OCI-LY1 (cell line): ENCODE data around the gene TMEFF2.

Experiments used
- H2AFZ ChIP-seq: fragments of 200-600 bp; sonication (generic), shearing (Covaris generic); 2 replicates; pipeline ENCODE4 v1.6.0; 2014; ENCODE audit warnings: antibody characterized with exemption, mild to moderate bottlenecking, low read length
- H3F3A ChIP-seq: fragments of 200-600 bp; sonication (generic), shearing (Covaris generic); 2 replicates; pipeline ENCODE4 v1.6.0; 2014; ENCODE audit warnings: mild to moderate bottlenecking, antibody characterized with exemption, low read length, moderate library complexity; ENCODE audit not compliant: insufficient read depth
- H3K27ac ChIP-seq: fragments of 200-600 bp; sonication (generic); 2 replicates; pipeline ENCODE4 v1.5.1; 2014; ENCODE audit warnings: low read length, mixed run types, mild to moderate bottlenecking, low read depth; ENCODE audit not compliant: poor library complexity, severe bottlenecking
- H3K27me3 ChIP-seq: fragments of 200-600 bp; sonication (generic); 2 replicates; pipeline ENCODE4 v1.6.0; 2014; ENCODE audit warnings: antibody characterized with exemption, mild to moderate bottlenecking, low read length, moderate library complexity; ENCODE audit not compliant: insufficient read depth
- H3K36me3 ChIP-seq: fragments of 200-600 bp; sonication (generic); 2 replicates; pipeline ENCODE4 v1.6.1; 2014; ENCODE audit warnings: mild to moderate bottlenecking, antibody characterized with exemption, low read length, moderate library complexity, mixed read lengths; ENCODE audit not compliant: insufficient read depth
- H3K4me1 ChIP-seq: fragments of 200-600 bp; sonication (generic); 2 replicates; pipeline ENCODE4 v1.5.1; 2014; ENCODE audit warnings: mild to moderate bottlenecking, low read length, moderate library complexity; ENCODE audit not compliant: insufficient read depth, severe bottlenecking
- H3K4me2 ChIP-seq: fragments of 200-600 bp; sonication (generic), shearing (Covaris generic); 2 replicates; pipeline ENCODE4 v1.6.1; 2014; ENCODE audit warnings: low read length
- H3K4me3 ChIP-seq: fragments of 200-600 bp; sonication (generic); 2 replicates; pipeline ENCODE4 v1.5.1; 2014; ENCODE audit warnings: low read length, low read depth, mild to moderate bottlenecking, mixed read lengths; ENCODE audit not compliant: poor library complexity, severe bottlenecking
- H3K79me2 ChIP-seq: fragments of 200-600 bp; shearing (Covaris generic); 2 replicates; pipeline ENCODE4 v1.6.1; 2016; ENCODE audit warnings: mixed run types, low read length, mixed read lengths; ENCODE audit not compliant: insufficient read depth
- H3K9ac ChIP-seq: fragments of 200-600 bp; sonication (generic), shearing (Covaris generic); 2 replicates; pipeline ENCODE4 v1.6.1; 2014; ENCODE audit warnings: mild to moderate bottlenecking, low read length, mixed read lengths
- H3K9me2 ChIP-seq: fragments of 200-600 bp; sonication (generic), shearing (Covaris generic); 2 replicates; pipeline ENCODE4 v1.6.1; 2014; ENCODE audit warnings: low read depth, mild to moderate bottlenecking, low read length, mixed read lengths
- H3K9me3 ChIP-seq: fragments of 200-600 bp; shearing (Covaris generic); 2 replicates; pipeline ENCODE4 v1.6.1; 2014; ENCODE audit warnings: low read length, mixed read lengths
- H4K20me1 ChIP-seq: fragments of 200-600 bp; sonication (generic), shearing (Covaris generic); 2 replicates; pipeline ENCODE4 v1.6.0; 2016; ENCODE audit warnings: mild to moderate bottlenecking, low read length; ENCODE audit not compliant: insufficient read depth
- CTCF ChIP-seq: fragments of 200-600 bp; sonication (generic), shearing (Covaris generic); IDR thresholded peaks from 2 replicates; pipeline ENCODE4 v1.5.1; 2017; ENCODE audit warnings: mild to moderate bottlenecking, antibody characterized with exemption, low read length, moderate library complexity, mixed read lengths
- EZH2 ChIP-seq: fragments of 200-600 bp; sonication (generic), shearing (Covaris generic); IDR thresholded peaks from 2 replicates; pipeline ENCODE4 v1.8.0; 2017; ENCODE audit warnings: borderline replicate concordance, mixed run types, mild to moderate bottlenecking, antibody characterized with exemption, low read length, moderate library complexity, mixed read lengths

Gene TMEFF2

GRCh38 chr2:192038110-192038509 is 156.6 kb downstream of the TMEFF2 start:
- no peak for TF ChIP-seq EZH2
- no peak for TF ChIP-seq CTCF
- Histone ChIP-seq H3K4me2 (no peak overlapping the region), H3K4me1 (no peaks in the 10 kb centered on the region), H3K36me3 (no peaks in the 10 kb centered on the region), H3K9me3 (no peaks in the 10 kb centered on the region), H3K9me2 (no peaks in the 10 kb centered on the region), H3K79me2 (no peaks in the 10 kb centered on the region), H3K27me3 (no peaks in the 10 kb centered on the region), H4K20me1 (no peaks in the 10 kb centered on the region), H2AFZ (no peak overlapping the region), H3K27ac (no peak overlapping the region), H3F3A (no peaks in the 10 kb centered on the region), H3K9ac (no peak overlapping the region), H3K4me3 (no peak overlapping the region)

GRCh38 chr2:192035731-192036442 is 158.8 kb downstream of the TMEFF2 start:
- no peaks in the 10 kb centered on the region for H4K20me1 ChIP-seq
- no peak overlapping the region for H3K4me2 ChIP-seq
- H3K9me3 ChIP-seq: no peaks in the 10 kb centered on the region
- no peak overlapping the region for H2AFZ ChIP-seq
- H3K27ac ChIP-seq: no peak overlapping the region
- TF ChIP-seq EZH2 (no peak), CTCF (no peak)
- no peaks in the 10 kb centered on the region for H3K36me3 ChIP-seq
- no peak overlapping the region for H3K9ac ChIP-seq
- H3K27me3 ChIP-seq: no peaks in the 10 kb centered on the region
- no peak overlapping the region for H3K4me3 ChIP-seq
- no peaks in the 10 kb centered on the region for H3K4me1 ChIP-seq
- H3K9me2 ChIP-seq: no peaks in the 10 kb centered on the region
- H3F3A ChIP-seq: no peaks in the 10 kb centered on the region
- no peaks in the 10 kb centered on the region for H3K79me2 ChIP-seq

GRCh38 chr2:192030856-192031255 is 163.9 kb downstream of the TMEFF2 start:
- Histone ChIP-seq H3K27me3 (no peaks in the 10 kb centered on the region), H3K9ac (no peak overlapping the region), H3K4me3 (no peak overlapping the region), H3K9me2 (no peaks in the 10 kb centered on the region), H3K9me3 (no peaks in the 10 kb centered on the region), H3K36me3 (no peaks in the 10 kb centered on the region), H2AFZ (no peak overlapping the region), H4K20me1 (no peaks in the 10 kb centered on the region), H3K27ac (no peak overlapping the region), H3K79me2 (no peaks in the 10 kb centered on the region), H3K4me2 (no peak overlapping the region), H3K4me1 (no peaks in the 10 kb centered on the region), H3F3A (no peaks in the 10 kb centered on the region)
- no peak for TF ChIP-seq EZH2
- no peak for TF ChIP-seq CTCF
